H4 (cell line): ENCODE results near the gene ZNF888. TPM values are rescaled to one million over a fixed set of nuclear protein-coding genes. Genes with fewer than 3 reads are reported as not detected.
"Not testable (repeated sequence)": the region's sequence is repeated elsewhere in the genome, so short reads cannot be mapped to it uniquely, and the experiment has no call there.

Experiments
- DNase-seq: peaks from one replicate; pipeline ENCODE4 v3.0.0-alpha.2; 2015; ENCODE audit warnings: low spot score
- total RNA-seq: library from RNA; depleted of rRNA; stranded (reverse); fragments of >200 nt; shearing (Covaris generic); gene quantifications from 2 replicates; pipeline ENCODE4 v1.2.3, GENCODE V29; 2014; rRNA removed

The ZNF888 gene
- 7.3 and 7.6 TPM in 2 replicates for total RNA-seq

GRCh38 chr19:52922841-52923777 lies at the start of gene ZNF888:
ZNF888 (minus strand) TSS chr19:52923428; CDS start chr19:52917873, 5,555 bp downstream.
- peak; percentile 83 for DNase-seq

GRCh38 chr19:52967772-52968171 lies 44.5 kb upstream of the ZNF888 start:
- DNase-seq, result no peak

- DNase-seq, result no peak
These were observed 40.0 kb upstream of the ZNF888 start for GRCh38 chr19:52963247-52963618.

GRCh38 chr19:52962394-52963246 lies 39.4 kb upstream of the ZNF888 start, which contains the start of gene ZNF816:
ZNF816 (minus strand) TSS chr19:52962881; CDS start chr19:52956089, 6,792 bp downstream.
- peak; percentile 94 for DNase-seq

GRCh38 chr19:52961981-52962380 lies 38.8 kb upstream of the ZNF888 start:
- DNase-seq, result no peak

GRCh38 chr19:52959613-52960295 lies 36.5 kb upstream of the ZNF888 start:
- no peak for DNase-seq

GRCh38 chr19:52957591-52957990 lies 34.4 kb upstream of the ZNF888 start:
- no peak for DNase-seq

GRCh38 chr19:52956917-52957316 lies 33.7 kb upstream of the ZNF888 start:
- no peak for DNase-seq

GRCh38 chr19:52949422-52949821 lies 26.2 kb upstream of the ZNF888 start:
- DNase-seq, result no peak

GRCh38 chr19:52948025-52948770 lies 25.0 kb upstream of the ZNF888 start:
- DNase-seq, result no peak

GRCh38 chr19:52946322-52947310 lies 23.4 kb upstream of the ZNF888 start:
- DNase-seq, result no peak

- no peak for DNase-seq
These were observed 22.6 kb upstream of the ZNF888 start for GRCh38 chr19:52945652-52946321.

GRCh38 chr19:52944703-52945493 lies 21.7 kb upstream of the ZNF888 start:
- DNase-seq, result not testable (repeated sequence)

GRCh38 chr19:52943884-52944643 lies 20.8 kb upstream of the ZNF888 start:
- no peak for DNase-seq

GRCh38 chr19:52943134-52943883 lies 20.1 kb upstream of the ZNF888 start:
- DNase-seq, result no peak

GRCh38 chr19:52942386-52943133 lies 19.3 kb upstream of the ZNF888 start:
- peak; percentile 86 for DNase-seq
